H1 (cell line): ENCODE data around the gene APP. TPM values are rescaled to one million over a fixed set of nuclear protein-coding genes. Genes with fewer than 3 reads are reported as not detected.

ENCODE experiments used
- CTCF ChIA-PET: fragments of 300-600 bp; sonication (Branson Sonifier 250); formaldehyde crosslinking; loops from one replicate; lab custom pipeline; 2021; ENCODE audit not compliant: partially characterized antibody; lab: Charles Lee
- POLR2A ChIA-PET: fragments of 300-600 bp; sonication (Branson Sonifier 250); formaldehyde crosslinking; loops from one replicate; lab custom pipeline; 2021; ENCODE audit warnings: inconsistent platforms; ENCODE audit not compliant: partially characterized antibody; lab: Charles Lee
- DNase-seq, 2 experiments: peaks; one replicate each; pipeline versions ENCODE4 v3.0.0 to v3.0.0-alpha.2; 2010 to 2022; ENCODE audit warnings: low spot score in 2 of 2, low read depth in 1 of 2, mixed read lengths in 1 of 2
- FAIRE-seq: peaks from 2 replicates; lab custom pipeline; 2011; peaks lifted over from hg19 to GRCh38; lab: Jason Lieb, UNC
- H2AFZ ChIP-seq: 2 replicates; pipeline ENCODE4 v1.8.1; 2012; ENCODE audit warnings: low read length, inconsistent platforms
- H2AK5ac ChIP-seq: 2 replicates; pipeline ENCODE4 v1.6.1; 2013; ENCODE audit warnings: low read depth, low read length
- H2BK120ac ChIP-seq: replicated peaks from 2 replicates; pipeline ENCODE3; 2013; ENCODE audit warnings: low read depth, low read length, inconsistent platforms
- H2BK12ac ChIP-seq: 2 replicates; pipeline ENCODE4 v1.6.1; 2013; ENCODE audit warnings: low read depth, low read length
- H2BK15ac ChIP-seq: 2 replicates; pipeline ENCODE4 v1.6.1; 2013; ENCODE audit warnings: low read length
- H2BK20ac ChIP-seq: 2 replicates; pipeline ENCODE4 v1.6.1; 2013; ENCODE audit warnings: low read length
- H2BK5ac ChIP-seq: 2 replicates; pipeline ENCODE4 v1.6.1; 2013; ENCODE audit warnings: low read depth, low read length
- H3K14ac ChIP-seq: 2 replicates; pipeline ENCODE4 v1.6.1; 2013; ENCODE audit warnings: inconsistent platforms; ENCODE audit not compliant: insufficient read length
- H3K18ac ChIP-seq: 2 replicates; pipeline ENCODE4 v1.6.1; 2013; ENCODE audit warnings: low read length; ENCODE audit errors: extremely low read depth
- H3K23ac ChIP-seq: 2 replicates; pipeline ENCODE4 v1.6.1; 2013; ENCODE audit warnings: inconsistent platforms; ENCODE audit not compliant: insufficient read length
- H3K23me2 ChIP-seq: 2 replicates; pipeline ENCODE4 v1.6.1; 2013; ENCODE audit warnings: low read depth, low read length
- H3K27ac ChIP-seq: 2 replicates; pipeline ENCODE4 v1.6.1; 2011; ENCODE audit warnings: low read depth, low read length, inconsistent platforms
- H3K27me3 ChIP-seq, 4 experiments: replicated peaks in 1 of 4; 1 replicate in 1 of 4; 2 replicates in 3 of 4; pipeline versions ENCODE4 v1.6.1 to v1.8.1; 2011 to 2013; ENCODE audit warnings: low read length in 3 of 4, mild to moderate bottlenecking in 3 of 4, inconsistent platforms in 2 of 4, mixed read lengths in 2 of 4, moderate library complexity in 1 of 4; ENCODE audit not compliant: control insufficient read depth in 3 of 4, insufficient read depth in 3 of 4; ENCODE audit errors: extremely low read depth in 1 of 4
- H3K36me3 ChIP-seq, 4 experiments: 2 replicates each; pipeline versions ENCODE4 v1.6.1 to v1.8.1; 2011 to 2013; ENCODE audit warnings: mild to moderate bottlenecking in 4 of 4, low read length in 3 of 4, moderate library complexity in 2 of 4, control low read depth in 1 of 4, inconsistent platforms in 1 of 4; ENCODE audit not compliant: insufficient read depth in 4 of 4, control insufficient read depth in 2 of 4
- H3K4ac ChIP-seq: replicated peaks from 2 replicates; pipeline ENCODE3; 2013; ENCODE audit warnings: low read length, low read depth, mixed read lengths, inconsistent platforms; ENCODE audit not compliant: insufficient read length
- H3K4me1 ChIP-seq, 4 experiments: replicated peaks in 1 of 4; 1 replicate in 1 of 4; 2 replicates in 3 of 4; pipeline versions ENCODE4 v1.6.1 to v1.8.1; 2011 to 2013; ENCODE audit warnings: low read length in 3 of 4, inconsistent platforms in 2 of 4, mixed read lengths in 1 of 4; ENCODE audit not compliant: insufficient read depth in 4 of 4, control insufficient read depth in 3 of 4
- H3K4me2 ChIP-seq, 2 experiments: 2 replicates each; pipeline versions ENCODE4 v1.6.1 to v1.8.1; 2011 to 2013; ENCODE audit warnings: low read depth in 2 of 2, low read length in 2 of 2, control low read depth in 1 of 2, inconsistent platforms in 1 of 2, mild to moderate bottlenecking in 1 of 2; ENCODE audit not compliant: insufficient read depth in 1 of 2
- H3K4me3 ChIP-seq, 4 experiments: fragments of 200-600, 300-600 bp in 1 of 4; sonication (generic), shearing (Covaris generic), sonication (Bioruptor Twin) in 1 of 4; 2 replicates each; pipeline versions ENCODE4 v1.5.1 to v1.8.1; 2011 to 2016; ENCODE audit warnings: low read length in 4 of 4, low read depth in 3 of 4, control low read depth in 2 of 4, inconsistent platforms in 2 of 4, mild to moderate bottlenecking in 2 of 4, mixed read lengths in 1 of 4, moderate library complexity in 1 of 4; ENCODE audit not compliant: insufficient read depth in 2 of 4; ENCODE audit errors: extremely low read depth in 1 of 4
- H3K56ac ChIP-seq: replicated peaks from 2 replicates; pipeline ENCODE3; 2013; ENCODE audit warnings: low read depth, mild to moderate bottlenecking, mixed read lengths, low read length, inconsistent platforms; ENCODE audit not compliant: insufficient read length
- H3K79me1 ChIP-seq: 2 replicates; pipeline ENCODE4 v1.6.1; 2013; ENCODE audit warnings: low read depth, low read length, control low read depth
- H3K79me2 ChIP-seq, 2 experiments: 2 replicates each; pipeline versions ENCODE4 v1.6.1 to v1.8.1; 2012 to 2013; ENCODE audit warnings: low read length in 2 of 2, mild to moderate bottlenecking in 2 of 2, inconsistent platforms in 1 of 2; ENCODE audit not compliant: insufficient read depth in 2 of 2, control insufficient read depth in 1 of 2
- H3K9ac ChIP-seq, 4 experiments: replicated peaks in 1 of 4; 1 replicate in 1 of 4; 2 replicates in 3 of 4; pipeline versions ENCODE4 v1.6.1 to v1.8.1; 2011 to 2013; ENCODE audit warnings: low read depth in 3 of 4, low read length in 3 of 4, control low read depth in 2 of 4, mild to moderate bottlenecking in 2 of 4, moderate library complexity in 2 of 4, inconsistent platforms in 1 of 4; ENCODE audit errors: extremely low read depth in 1 of 4
- H3K9me3 ChIP-seq, 2 experiments: 2 replicates each; pipeline versions ENCODE4 v1.6.1 to v1.8.1; 2012 to 2013; ENCODE audit warnings: mild to moderate bottlenecking in 2 of 2, moderate library complexity in 2 of 2, control low read depth in 1 of 2, inconsistent platforms in 1 of 2, low read depth in 1 of 2, low read length in 1 of 2, mixed read lengths in 1 of 2; ENCODE audit not compliant: insufficient read depth in 2 of 2
- H4K20me1 ChIP-seq, 2 experiments: replicated peaks in 1 of 2; 2 replicates each; pipeline versions ENCODE3 to v1.8.1; 2011 to 2013; ENCODE audit warnings: inconsistent platforms in 2 of 2, low read length in 2 of 2, mild to moderate bottlenecking in 1 of 2; ENCODE audit not compliant: insufficient read depth in 2 of 2, control insufficient read depth in 1 of 2
- H4K5ac ChIP-seq: 2 replicates; pipeline ENCODE4 v1.6.1; 2013; ENCODE audit warnings: low read length, low read depth, mixed read lengths, inconsistent platforms; ENCODE audit not compliant: insufficient read length
- H4K8ac ChIP-seq: 2 replicates; pipeline ENCODE4 v1.8.0; 2013; ENCODE audit warnings: mild to moderate bottlenecking, moderate library complexity, low read length, inconsistent platforms; ENCODE audit not compliant: insufficient read depth; ENCODE audit errors: extremely low read depth
- H4K91ac ChIP-seq: replicated peaks from 2 replicates; pipeline ENCODE3; 2013; ENCODE audit warnings: low read length, mixed read lengths, inconsistent platforms; ENCODE audit not compliant: insufficient read length
- BRCA1 ChIP-seq: IDR thresholded peaks from 2 replicates; pipeline ENCODE4 v1.6.1; 2012; ENCODE audit warnings: low read depth, low read length, improper control_type of control experiment
- EP300 ChIP-seq, 2 experiments: IDR thresholded peaks; 1 replicate in 1 of 2; 2 replicates in 1 of 2; pipeline ENCODE4 v1.6.1; 2011 to 2012; ENCODE audit warnings: low read depth in 2 of 2, low read length in 2 of 2, mild to moderate bottlenecking in 2 of 2, borderline replicate concordance in 1 of 2, inconsistent platforms in 1 of 2, moderate library complexity in 1 of 2
- HDAC2 ChIP-seq, 2 experiments: fragments of 300-600 bp in 1 of 2; sonication (generic) in 1 of 2; IDR thresholded peaks; 2 replicates each; pipeline ENCODE4 v1.6.1; 2011 to 2012; ENCODE audit warnings: low read depth in 2 of 2, low read length in 2 of 2, mild to moderate bottlenecking in 2 of 2, moderate library complexity in 2 of 2, borderline replicate concordance in 1 of 2, inconsistent platforms in 1 of 2
- JUN ChIP-seq: IDR thresholded peaks from 2 replicates; pipeline ENCODE4 v1.6.1; 2011; ENCODE audit warnings: low read depth, mild to moderate bottlenecking, improper control_type of control experiment, low read length
- KDM4A ChIP-seq: IDR thresholded peaks from one replicate; pipeline ENCODE4 v1.7.1; 2012; ENCODE audit warnings: low read depth, mild to moderate bottlenecking, moderate library complexity, low read length, inconsistent platforms; ENCODE audit not compliant: severe bottlenecking
- NANOG ChIP-seq: IDR thresholded peaks from 2 replicates; pipeline ENCODE4 v1.6.1; 2011; ENCODE audit warnings: low read length, low read depth, mild to moderate bottlenecking, inconsistent platforms; ENCODE audit not compliant: insufficient read depth, poor library complexity, severe bottlenecking
- POU5F1 ChIP-seq: IDR thresholded peaks from 2 replicates; pipeline ENCODE4 v1.6.1; 2011; ENCODE audit warnings: low read depth, mild to moderate bottlenecking, low read length, moderate library complexity
- RXRA ChIP-seq: IDR thresholded peaks from 2 replicates; pipeline ENCODE4 v1.6.1; 2011; ENCODE audit warnings: low read depth, mild to moderate bottlenecking, low read length, moderate library complexity; ENCODE audit not compliant: insufficient read depth
- SIN3A ChIP-seq, 2 experiments: IDR thresholded peaks in 1 of 2; conservative IDR thresholded peaks in 1 of 2; 2 replicates each; pipeline ENCODE4 v1.6.1; 2011 to 2012; ENCODE audit warnings: low read length in 2 of 2, improper control_type of control experiment in 1 of 2, low read depth in 1 of 2, mild to moderate bottlenecking in 1 of 2
- SIX5 ChIP-seq: IDR thresholded peaks from 2 replicates; pipeline ENCODE4 v1.6.1; 2011; ENCODE audit warnings: mild to moderate bottlenecking, low read depth, low read length
- YY1 ChIP-seq: IDR thresholded peaks from 2 replicates; pipeline ENCODE4 v1.6.1; 2011; ENCODE audit warnings: low read depth, mild to moderate bottlenecking, low read length
- WGBS, 2 experiments: shearing (Covaris generic) in 1 of 2; methylation state at CpG; one replicate each; pipeline versions ENCODE4 v1.1.6 to v1.1.7; 2013 to 2015; ENCODE audit warnings: low lambda C conversion rate in 2 of 2, mixed read lengths in 2 of 2, inconsistent platforms in 1 of 2, low coverage in 1 of 2, missing lambda C conversion rate in 1 of 2; ENCODE audit not compliant: insufficient replicate concordance in 2 of 2, insufficient coverage in 1 of 2, insufficient read length in 1 of 2; ENCODE audit errors: extremely low coverage in 1 of 2, missing lambda C conversion rate in 1 of 2; 5-methylcytosine and 5-hydroxymethylcytosine counted together
- polyA plus RNA-seq, 7 experiments: library from polyadenylated mRNA; depleted of rRNA in 3 of 7; stranded (reverse) in 5 of 7; unstranded in 2 of 7; fragments of >200 nt in 5 of 7; fragments of 200-250 nt in 2 of 7; gene quantifications; 1 replicate in 5 of 7; 2 replicates in 1 of 7; 4 replicates in 1 of 7; pipeline versions ENCODE4 v1.2.1 to v1.2.3, GENCODE V29; 2011 to 2013; ENCODE audit warnings: missing spikeins in 2 of 7, mixed read lengths in 2 of 7
- total RNA-seq: library from RNA; stranded (reverse); fragmentation: NEBNext Ultra II Directional; extraction: Animal tissue kit (Norgen Biotek cat#: 25700); gene quantifications from 2 replicates; pipeline ENCODE4 v1.2.1, GENCODE V29; 2021

Gene APP
- total and polyA plus RNA-seq, 2 of the 8 experiments (the other 6 are each of a cell fraction or from before 2014, with no cell fraction given): 375 to 551 TPM

DNA sequence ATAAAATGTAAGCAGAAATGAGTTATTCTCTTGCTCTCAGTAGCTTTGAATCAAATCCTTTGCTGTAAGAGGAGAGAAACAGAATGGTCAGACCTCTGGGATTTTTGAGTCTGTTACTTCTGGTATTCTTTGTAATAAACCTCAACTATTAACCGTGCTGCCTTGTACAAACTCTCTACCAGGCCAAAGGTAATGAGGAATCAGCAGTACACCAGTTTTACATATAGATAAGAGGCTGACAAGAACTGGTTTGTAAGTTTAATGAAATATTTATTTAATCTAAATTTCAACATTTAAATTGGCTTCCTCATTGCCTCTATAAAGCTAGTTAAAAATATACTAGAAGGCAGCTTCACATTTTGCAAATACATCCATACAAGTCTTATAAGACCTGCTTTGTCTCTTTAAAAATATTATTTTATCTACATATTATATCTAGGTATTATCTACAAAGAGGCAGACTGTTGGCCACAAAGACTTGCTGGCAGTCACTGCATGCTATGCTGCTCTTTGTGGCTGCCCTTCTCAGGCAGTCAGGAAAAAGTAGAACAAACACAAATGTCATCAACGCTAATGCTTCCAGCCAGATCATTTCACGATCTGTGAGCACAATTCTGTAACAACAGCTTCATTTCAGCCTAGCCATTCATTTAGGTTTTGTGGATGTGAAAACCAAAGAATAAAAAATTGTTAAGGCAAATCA, 262.8 kb downstream of the APP start:
- H4K5ac ChIP-seq: no peak overlapping the region
- no peak overlapping the region for H3K4me3 ChIP-seq
- no peak overlapping the region for H3K56ac ChIP-seq
- H3K79me1 ChIP-seq: no peaks in the 10 kb centered on the region; the same call in 1 of the 2 replicates
- no peak overlapping the region for H3K18ac ChIP-seq
- H4K8ac ChIP-seq: no peak overlapping the region
- H3K79me2 ChIP-seq: peaks cover 0 to 4% of the 10 kb centered on the region in 2 experiments; a peak in 1 of 4 replicates
- H3K23ac ChIP-seq: no peak overlapping the region
- no peaks in the 10 kb centered on the region; a peak in 1 of 7 replicates for H3K27me3 ChIP-seq
- H2BK12ac ChIP-seq: no peak overlapping the region
- H2BK15ac ChIP-seq: no peak overlapping the region
- no peak overlapping the region for H4K91ac ChIP-seq
- H3K14ac ChIP-seq: no peak overlapping the region
- no peak for DNase-seq
- no peaks in the 10 kb centered on the region for H3K9me3 ChIP-seq
- no peak overlapping the region for H2BK120ac ChIP-seq
- no peak overlapping the region for H2BK5ac ChIP-seq
- WGBS, 2 experiments: 97% methylated on average over 3 of the region's 3 CpGs; no CpG with 5 or more reads in 1 of the 2 experiments
- H3K9ac ChIP-seq: no peak overlapping the region
- no peak overlapping the region for H3K27ac ChIP-seq
- peaks cover 0 to 25% (median 11%) of the 10 kb centered on the region in 4 experiments; a peak in 4 of 8 replicates for H3K36me3 ChIP-seq
- no peak for FAIRE-seq
- ChIA-PET CTCF (interaction anchor here (1.2 kb wide), 1 partner anchor 9 kb away, joined by 3 read pairs; no protein-coding TSS in a partner anchor), POLR2A (interaction anchor here (1.3 kb wide), 1 partner anchor 8 kb away, joined by 4 read pairs; no protein-coding TSS in a partner anchor)
- no peaks in the 10 kb centered on the region for H3K23me2 ChIP-seq
- no peak overlapping the region for H2AK5ac ChIP-seq
- H4K20me1 ChIP-seq: peaks cover 0 to 2% of the 10 kb centered on the region in 2 experiments
- no peak overlapping the region for H2BK20ac ChIP-seq
- H3K4ac ChIP-seq: no peak overlapping the region
- peaks cover 0 to 3% (median 0%) of the 10 kb centered on the region in 4 experiments; a peak in 2 of 7 replicates for H3K4me1 ChIP-seq
- H3K4me2 ChIP-seq: no peak overlapping the region
- H2AFZ ChIP-seq: no peak overlapping the region
- TF ChIP-seq SIN3A (conservative IDR thresholded peaks at IDR 0.05 in 1 of 2, IDR thresholded peaks at IDR 0.05 in 1 of 2; ENCODE audit: low read depth in 1 of 2, low read length in 2 of 2): no peak
- no peak for TF ChIP-seq YY1
- TF ChIP-seq EP300 (IDR thresholded peaks at IDR 0.05; ENCODE audit: borderline replicate concordance in 1 of 2, low read depth in 2 of 2, low read length in 2 of 2): no peak
- TF ChIP-seq POU5F1: no peak
- no peak for TF ChIP-seq BRCA1
- TF ChIP-seq JUN: no peak
- TF ChIP-seq RXRA: no peak
- no peak for TF ChIP-seq HDAC2 (IDR thresholded peaks at IDR 0.05; ENCODE audit: borderline replicate concordance in 1 of 2, low read depth in 2 of 2, low read length in 2 of 2)
- TF ChIP-seq NANOG: no peak
- no peak for TF ChIP-seq KDM4A
- no peak for TF ChIP-seq SIX5
